ENCODE results near the gene KRTAP16-1. TPM values are rescaled to one million over a fixed set of nuclear protein-coding genes. Genes with fewer than 3 reads are reported as not detected.

KRTAP16-1 gene
- total RNA-seq, 6 experiments from 2014 or later, result not detected

DNA sequence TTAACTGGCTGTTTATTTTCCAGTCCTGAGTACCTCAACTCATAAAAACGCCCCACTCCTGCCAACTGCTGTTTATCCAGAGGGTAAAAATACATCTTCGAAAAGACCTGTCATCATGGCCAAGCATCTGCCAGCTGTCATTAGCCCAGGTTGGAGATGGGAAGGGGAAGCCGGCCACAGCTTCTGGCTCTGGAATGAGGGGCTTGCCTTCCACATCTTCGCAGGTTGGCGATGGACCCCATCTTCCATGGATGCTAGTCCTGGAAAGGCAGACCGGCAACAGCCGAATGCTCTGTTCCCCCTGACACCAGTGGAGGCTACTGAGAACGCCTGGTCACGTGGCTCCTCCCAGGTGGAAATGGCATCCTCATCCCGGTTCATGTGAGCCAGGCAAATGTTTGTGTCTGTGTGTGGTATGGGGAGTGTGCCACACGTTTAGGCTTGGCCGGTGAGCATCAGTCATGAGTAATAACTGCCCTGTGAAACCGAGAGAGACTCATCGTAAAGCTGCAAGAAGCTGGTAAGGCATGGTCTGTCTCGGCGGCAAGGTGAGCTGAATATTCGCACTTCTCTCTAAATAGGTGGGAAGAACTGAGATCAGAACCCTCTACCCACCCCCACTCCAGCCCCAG, 6.8 kb upstream of the KRTAP16-1 start:
- Mint-ChIP-seq H3K4me1 (ENCODE audit: low read depth) (no peaks in the 10 kb centered on the region; the same call in 1 of the 2 replicates), H3K4me3 (no peak overlapping the region), H3K27ac (no peak overlapping the region), H3K36me3 (ENCODE audit: low read depth) (peaks cover 21% of the 10 kb centered on the region), H3K27me3 (ENCODE audit: insufficient read depth) (peaks cover 7% of the 10 kb centered on the region; the same call in 1 of the 2 replicates), H3K9me3 (peaks cover 19% of the 10 kb centered on the region)
- DNase-seq, result no peak
- TF ChIP-seq, protein P1, sequence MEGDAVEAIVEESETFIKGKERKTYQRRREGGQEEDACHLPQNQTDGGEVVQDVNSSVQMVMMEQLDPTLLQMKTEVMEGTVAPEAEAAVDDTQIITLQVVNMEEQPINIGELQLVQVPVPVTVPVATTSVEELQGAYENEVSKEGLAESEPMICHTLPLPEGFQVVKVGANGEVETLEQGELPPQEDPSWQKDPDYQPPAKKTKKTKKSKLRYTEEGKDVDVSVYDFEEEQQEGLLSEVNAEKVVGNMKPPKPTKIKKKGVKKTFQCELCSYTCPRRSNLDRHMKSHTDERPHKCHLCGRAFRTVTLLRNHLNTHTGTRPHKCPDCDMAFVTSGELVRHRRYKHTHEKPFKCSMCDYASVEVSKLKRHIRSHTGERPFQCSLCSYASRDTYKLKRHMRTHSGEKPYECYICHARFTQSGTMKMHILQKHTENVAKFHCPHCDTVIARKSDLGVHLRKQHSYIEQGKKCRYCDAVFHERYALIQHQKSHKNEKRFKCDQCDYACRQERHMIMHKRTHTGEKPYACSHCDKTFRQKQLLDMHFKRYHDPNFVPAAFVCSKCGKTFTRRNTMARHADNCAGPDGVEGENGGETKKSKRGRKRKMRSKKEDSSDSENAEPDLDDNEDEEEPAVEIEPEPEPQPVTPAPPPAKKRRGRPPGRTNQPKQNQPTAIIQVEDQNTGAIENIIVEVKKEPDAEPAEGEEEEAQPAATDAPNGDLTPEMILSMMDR (IDR thresholded peaks at IDR 0.05), result no peak

DNA sequence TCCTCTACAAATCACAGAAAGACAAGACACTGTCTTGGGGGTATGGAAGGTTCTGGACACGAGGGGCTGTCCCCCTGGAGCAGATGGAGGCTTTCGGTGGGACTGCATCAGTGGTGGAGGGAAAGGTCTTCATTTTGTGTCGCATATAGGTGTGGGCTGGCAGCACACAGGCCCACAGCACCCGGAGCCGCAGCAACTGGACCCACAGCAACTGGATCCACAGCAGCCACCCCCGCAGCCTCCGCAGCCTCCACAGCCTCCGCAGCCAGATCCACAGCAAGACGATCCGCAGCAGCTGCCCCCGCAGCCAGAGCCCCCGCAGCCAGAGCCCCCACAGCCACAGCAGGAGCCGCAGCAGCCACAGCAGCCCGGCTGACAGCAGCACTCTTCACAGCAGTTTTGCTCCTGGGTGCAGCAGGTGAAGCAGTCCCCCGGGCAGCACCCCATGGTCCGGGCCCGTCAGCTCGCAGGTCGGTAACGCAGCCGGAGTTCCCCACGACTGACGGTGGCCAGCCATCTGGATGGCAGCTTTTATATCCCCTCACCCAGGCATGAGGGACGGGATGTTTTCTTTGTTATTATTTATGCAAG, 6.2 kb upstream of the KRTAP16-1 start, which contains the start of gene KRTAP17-1:
Gene KRTAP17-1, minus strand, starts transcription at position 507 of the 591 bp plus-strand sequence. Its CDS starts 60 bp downstream, at position 447.
- Mint-ChIP-seq H3K9me3 (peaks cover 15% of the 10 kb centered on the region), H3K4me3 (no peak within 1 kb of the TSS), H3K4me1 (ENCODE audit: low read depth) (no peaks in the 10 kb centered on the region; the same call in 1 of the 2 replicates), H3K27ac (no peak within 1 kb of the TSS), H3K36me3 (ENCODE audit: low read depth) (peaks cover 14% of the 10 kb centered on the region), H3K27me3 (ENCODE audit: insufficient read depth) (peaks cover 7% of the 10 kb centered on the region; the same call in 1 of the 2 replicates)
- no peak for DNase-seq
- TF ChIP-seq, protein P1 (IDR thresholded peaks at IDR 0.05), result no peak

DNA sequence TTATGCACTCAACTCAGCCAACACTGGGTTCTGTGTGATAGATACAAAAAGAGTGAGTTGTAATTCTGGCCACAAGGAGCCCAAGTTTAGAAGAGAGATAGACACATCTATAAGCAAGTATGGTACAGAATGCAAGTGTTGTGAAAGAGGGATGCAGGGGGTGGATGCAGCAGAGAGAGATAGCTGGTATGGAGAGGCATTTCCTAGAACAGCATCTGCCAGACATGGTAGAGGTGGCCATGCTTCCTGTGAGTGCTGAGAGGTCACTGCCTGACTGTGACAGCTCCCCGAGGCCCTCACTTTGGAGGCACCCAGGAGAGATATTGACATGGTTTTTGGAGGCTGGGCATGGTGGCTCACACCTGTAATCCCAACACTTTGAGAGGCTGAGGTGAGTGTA, 2.0 kb upstream of the KRTAP16-1 start:
- Mint-ChIP-seq H3K27me3 (ENCODE audit: insufficient read depth) (peaks cover 7% of the 10 kb centered on the region), H3K4me3 (no peak overlapping the region), H3K4me1 (ENCODE audit: low read depth) (peaks cover 13% of the 10 kb centered on the region), H3K9me3 (no peaks in the 10 kb centered on the region; the same call in 1 of the 2 replicates), H3K27ac (no peak overlapping the region), H3K36me3 (ENCODE audit: low read depth) (no peaks in the 10 kb centered on the region)
- TF ChIP-seq, protein P1 (IDR thresholded peaks at IDR 0.05), result no peak
- no peak for DNase-seq

DNA sequence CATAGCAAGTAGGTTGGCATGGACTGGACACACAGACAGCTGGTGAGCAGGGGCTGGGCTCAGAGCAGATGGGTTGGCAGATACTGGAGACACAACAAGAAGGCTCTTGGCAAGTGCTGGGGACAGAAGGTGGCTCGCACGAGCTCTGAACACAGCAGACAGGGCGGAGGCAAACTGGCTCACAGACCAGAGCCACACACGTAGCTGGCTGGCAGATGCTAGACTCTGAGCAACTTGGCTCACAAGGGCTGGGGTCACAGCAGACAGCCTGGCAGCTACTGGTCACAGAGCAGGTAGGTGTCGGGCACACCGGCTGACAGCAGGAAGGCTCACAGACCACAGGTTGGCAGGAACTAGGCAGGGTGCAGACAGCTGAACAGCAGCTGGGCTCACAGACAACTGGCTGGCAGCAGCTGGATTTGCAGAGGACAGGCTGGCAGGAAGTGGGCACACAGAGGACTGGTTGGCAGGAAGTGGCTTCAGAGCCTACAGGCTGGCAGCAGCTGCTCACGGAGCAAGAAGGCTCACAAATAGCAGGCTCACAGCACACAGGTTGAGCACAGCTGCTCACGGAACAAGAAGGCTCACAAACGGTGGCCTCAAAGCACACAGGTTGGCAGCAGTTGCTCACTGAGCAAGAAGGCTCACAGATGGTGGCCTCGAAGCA, 725 bp downstream of the KRTAP16-1 start:
- TF ChIP-seq, protein P1 (IDR thresholded peaks at IDR 0.05), result no peak
- Mint-ChIP-seq H3K27me3 (ENCODE audit: insufficient read depth) (peaks cover 7% of the 10 kb centered on the region), H3K27ac (no peak overlapping the region), H3K36me3 (ENCODE audit: low read depth) (no peaks in the 10 kb centered on the region), H3K9me3 (no peaks in the 10 kb centered on the region; the same call in 1 of the 2 replicates), H3K4me3 (no peak overlapping the region), H3K4me1 (ENCODE audit: low read depth) (peaks cover 13% of the 10 kb centered on the region)
- no peak for DNase-seq

DNA sequence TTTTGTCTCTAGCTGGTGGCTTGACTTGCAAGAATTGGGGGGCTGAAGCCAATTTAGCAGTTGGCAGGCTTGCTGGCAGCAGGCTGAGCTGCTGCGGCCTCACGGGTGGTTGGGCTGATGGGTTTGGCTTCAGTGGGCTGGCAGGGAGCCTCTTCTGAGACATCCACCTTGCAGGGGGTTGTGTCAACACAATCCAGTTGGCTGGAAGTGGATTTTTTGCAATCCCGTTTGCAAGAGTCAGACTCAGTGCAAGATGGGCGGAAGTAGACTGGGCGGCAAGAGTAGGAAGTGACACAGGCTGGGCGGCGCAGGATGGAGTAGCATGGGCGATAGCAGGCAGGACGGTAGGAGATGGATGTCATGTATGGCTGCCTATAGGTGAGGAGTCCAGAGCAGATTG, 1.5 kb downstream of the KRTAP16-1 start:
- no peaks in the 10 kb centered on the region; the same call in 1 of the 2 replicates for H3K9me3 Mint-ChIP-seq
- TF ChIP-seq, protein P1 (IDR thresholded peaks at IDR 0.05), result no peak
- H3K36me3 Mint-ChIP-seq (ENCODE audit: low read depth), result no peaks in the 10 kb centered on the region
- H3K27ac Mint-ChIP-seq, result no peak overlapping the region
- no peak for DNase-seq
- peaks cover 13% of the 10 kb centered on the region for H3K4me1 Mint-ChIP-seq (ENCODE audit: low read depth)
- no peak overlapping the region for H3K4me3 Mint-ChIP-seq
- H3K27me3 Mint-ChIP-seq (ENCODE audit: insufficient read depth), result peaks cover 7% of the 10 kb centered on the region

All from HFFc6 (cell line).